Measurements from ENCODE around the gene RAMP1.

The RAMP1 gene

DNA sequence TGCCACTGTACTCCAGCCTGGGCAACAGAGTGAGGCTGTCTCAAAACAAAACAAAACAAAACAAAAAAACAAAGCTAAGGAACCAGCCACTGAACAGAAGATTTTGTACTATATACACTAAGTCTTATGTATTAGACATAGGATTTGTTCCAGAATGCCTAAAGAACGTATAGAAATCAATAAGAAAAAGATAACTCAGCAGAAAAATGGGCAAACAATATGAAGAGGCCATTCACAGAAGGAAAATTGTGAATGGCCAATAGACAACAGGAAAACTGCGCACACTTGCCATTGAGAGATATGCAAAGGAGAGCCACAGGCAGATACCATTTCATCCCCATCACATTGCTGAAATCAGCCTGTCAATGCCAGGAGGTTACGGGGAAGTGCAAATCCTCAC lies 92.5 kb downstream of the RAMP1 start:
- no peak for DNase-seq (ENCODE audit: low read depth)

GRCh38 chr2:237952851-237953250 lies 93.4 kb downstream of the RAMP1 start:
- no peak for DNase-seq (ENCODE audit: low read depth)

- no peak for DNase-seq (ENCODE audit: low read depth)
Observed at GRCh38 chr2:237955640-237956401, 96.4 kb downstream of the RAMP1 start.

DNA sequence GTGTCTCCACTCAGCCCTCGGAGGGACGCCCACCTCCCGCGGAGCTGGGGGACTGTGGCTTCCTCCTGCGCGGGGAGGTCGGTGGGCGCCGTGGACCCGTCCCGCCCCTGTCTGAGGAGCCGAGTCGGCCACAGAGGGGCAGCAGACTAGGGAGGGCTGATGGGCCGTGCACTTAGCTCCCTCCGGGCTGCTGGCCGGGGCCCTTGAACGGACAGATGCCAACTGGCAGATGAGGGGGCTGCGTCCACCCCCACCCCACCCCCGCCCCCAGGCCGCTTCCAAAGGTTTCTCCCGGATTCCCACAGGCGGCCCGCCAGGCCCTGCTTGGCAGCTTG lies 96.9 kb downstream of the RAMP1 start:
- no peak for DNase-seq (ENCODE audit: low read depth)

- no peak for DNase-seq (ENCODE audit: low read depth)
Observed at GRCh38 chr2:237961637-237962036, 102.2 kb downstream of the RAMP1 start.
